Mucosa of gallbladder (tissue), 1 donor: ENCODE measurements around the gene NELL2. TPM values are rescaled to one million over a fixed set of nuclear protein-coding genes. Genes with fewer than 3 reads are reported as not detected.
"Not testable (repeated sequence)": the region's sequence is repeated elsewhere in the genome, so short reads cannot be mapped to it uniquely, and the experiment has no call there.

Experiments used
- DNase-seq: peaks from one replicate; pipeline ENCODE4 v3.0.0-alpha.2; 2020; ENCODE audit warnings: low spot score
- total RNA-seq: library from RNA; stranded (reverse); gene quantifications from one replicate; pipeline ENCODE4 v1.2.1, GENCODE V29; 2021
- donor health status: DM: no; HTN: no; CAD: no.

NELL2 gene
- 12.5 TPM for total RNA-seq

DNA sequence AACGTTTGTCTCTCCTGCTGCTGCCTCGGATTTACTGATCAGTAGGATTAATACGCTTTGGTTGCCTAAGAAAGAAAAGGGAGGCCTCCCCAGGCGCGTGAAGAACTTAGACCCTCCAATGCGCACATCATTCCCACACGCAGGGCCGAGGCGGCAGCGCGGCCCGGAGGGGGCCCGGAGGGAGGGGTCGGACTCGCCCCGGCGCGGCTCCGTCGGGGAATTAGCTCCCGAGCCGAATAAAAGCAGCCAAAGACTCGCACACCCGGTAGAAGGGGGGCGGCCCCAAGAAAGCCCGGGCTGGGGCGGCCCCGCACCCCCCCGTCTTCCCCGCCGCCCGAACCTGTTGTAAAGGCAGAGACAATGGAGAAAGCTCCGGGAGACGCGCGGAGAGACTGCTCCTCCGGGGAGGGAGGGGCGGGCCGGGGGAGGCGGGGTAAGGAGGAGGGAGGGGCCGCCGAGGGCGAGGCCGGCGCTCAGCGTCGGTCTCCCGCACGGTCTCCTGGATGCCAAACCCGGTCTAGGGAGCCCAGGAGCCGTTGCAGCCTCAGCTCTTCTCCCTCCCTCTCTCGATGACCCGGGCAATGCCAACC lies at the start of gene NELL2:
NELL2 (minus strand) TSS at position 362 of the 590 bp plus-strand sequence. CDS start 446 bp downstream, outside the sequence.
- DNase-seq, result peak; percentile 36

DNA sequence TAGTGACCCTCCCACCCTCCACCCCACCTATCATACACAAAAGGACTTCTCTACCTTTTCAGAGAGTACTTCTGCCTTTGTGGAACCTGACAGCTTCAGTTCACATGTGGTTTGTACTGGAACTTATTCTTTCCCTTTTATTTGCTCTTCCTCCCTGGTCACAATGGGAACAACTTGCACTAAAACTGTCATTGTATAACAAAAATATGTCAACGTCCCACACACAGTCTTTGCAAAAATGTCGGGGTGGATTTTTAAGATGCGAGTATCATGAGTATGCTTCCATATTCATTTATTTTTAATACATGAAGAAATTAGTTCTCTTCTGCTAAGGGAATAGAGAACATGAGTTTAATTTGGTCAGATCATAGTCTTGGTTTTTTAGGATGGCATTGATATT lies 45.6 kb upstream of the NELL2 start:
- no peak for DNase-seq

DNA sequence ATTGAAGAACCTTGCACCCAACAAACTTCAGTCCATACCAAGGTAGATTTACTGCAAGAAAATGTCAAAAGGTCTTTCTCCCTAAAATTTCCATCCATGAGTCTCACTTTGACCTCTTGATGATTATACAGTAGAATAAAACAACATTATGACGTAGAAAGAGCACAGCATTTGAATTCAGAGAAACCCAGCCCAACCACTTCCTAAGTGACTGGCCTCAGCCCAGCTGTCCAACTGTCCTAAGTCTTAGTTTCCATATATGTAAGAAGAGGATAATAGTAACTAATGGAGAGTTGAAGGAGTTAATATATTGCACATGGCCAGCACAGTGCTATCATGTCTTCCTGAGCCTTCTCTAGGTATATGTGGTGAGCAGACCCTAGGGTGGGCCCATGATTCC lies 41.0 kb upstream of the NELL2 start:
- no peak for DNase-seq

DNA sequence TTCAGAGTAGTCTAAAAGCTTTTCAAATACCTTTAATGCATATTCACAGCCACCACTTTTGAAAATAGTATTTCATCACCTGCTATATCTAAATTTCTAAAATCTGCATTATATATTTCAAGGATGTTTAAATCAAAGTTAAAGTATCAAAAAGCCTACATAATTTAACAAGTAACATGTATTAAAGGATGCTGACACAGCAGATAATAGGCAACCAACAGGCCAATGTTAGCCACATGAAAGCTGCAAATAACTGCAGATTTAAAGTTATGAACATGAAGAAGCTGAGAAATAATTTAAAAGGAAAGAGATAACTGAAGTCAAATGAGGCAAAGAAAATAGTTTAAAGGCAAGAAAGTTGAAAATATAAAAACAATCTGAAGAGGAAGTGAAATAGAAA lies 39.8 kb upstream of the NELL2 start:
- DNase-seq, result no peak

DNA sequence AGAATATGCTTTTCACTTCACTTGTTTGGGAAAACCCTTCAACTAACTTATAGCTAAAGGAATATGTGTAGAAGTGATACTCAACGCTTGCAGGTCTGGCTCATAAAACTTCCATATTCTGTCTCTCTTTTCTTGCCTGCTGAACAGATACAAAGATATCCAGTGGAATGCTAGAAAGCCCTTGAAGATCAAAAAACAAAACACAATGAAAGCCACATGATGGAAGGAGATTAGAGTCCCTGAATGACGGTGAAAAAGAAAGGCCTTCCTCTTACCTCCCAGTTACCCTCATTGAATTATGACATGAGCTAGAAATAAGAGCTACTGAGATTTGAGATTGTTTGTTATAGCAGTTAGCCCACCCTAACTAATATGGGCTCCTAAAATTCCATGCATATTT lies 28.2 kb upstream of the NELL2 start:
- DNase-seq, result no peak

DNA sequence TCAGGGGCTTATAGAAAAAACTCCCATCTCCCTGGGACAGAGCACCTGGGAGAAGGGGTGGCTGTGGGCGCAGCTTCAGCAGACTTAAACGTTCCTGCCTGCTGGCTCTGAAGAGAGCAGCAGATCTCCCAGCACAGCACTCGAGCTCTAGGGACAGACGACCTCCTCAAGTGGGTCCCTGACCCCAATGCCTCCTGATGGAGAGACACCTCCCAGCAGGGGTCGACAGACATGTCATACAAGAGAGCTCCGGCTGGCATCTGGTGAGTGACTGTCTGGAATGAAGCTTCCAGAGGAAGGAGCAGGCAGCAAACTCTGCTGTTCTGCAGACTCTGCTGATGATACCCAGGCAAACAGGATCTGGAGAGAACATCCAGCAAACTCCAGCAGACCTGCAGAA lies 22.0 kb upstream of the NELL2 start:
- DNase-seq, result not testable (repeated sequence)

DNA sequence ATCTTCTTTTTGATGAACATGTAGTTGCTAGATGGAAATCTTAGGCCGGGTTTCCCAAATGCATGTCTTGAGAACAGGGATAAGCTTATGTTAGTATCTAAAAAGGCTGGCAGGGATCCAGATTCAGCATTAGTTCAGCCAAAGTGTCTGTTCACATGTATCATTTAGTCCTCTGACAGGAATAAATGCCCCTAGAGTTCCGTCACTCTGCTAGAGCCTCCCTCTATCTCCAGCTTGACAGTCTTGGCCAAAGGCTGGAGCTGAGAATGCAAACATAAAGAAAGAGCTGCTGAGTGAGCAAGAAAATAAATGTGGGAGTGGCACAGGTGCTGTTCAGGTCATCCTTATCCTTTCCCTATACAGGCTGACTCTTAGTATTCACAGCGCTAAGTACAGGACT lies 13.8 kb upstream of the NELL2 start:
- DNase-seq, result no peak

DNA sequence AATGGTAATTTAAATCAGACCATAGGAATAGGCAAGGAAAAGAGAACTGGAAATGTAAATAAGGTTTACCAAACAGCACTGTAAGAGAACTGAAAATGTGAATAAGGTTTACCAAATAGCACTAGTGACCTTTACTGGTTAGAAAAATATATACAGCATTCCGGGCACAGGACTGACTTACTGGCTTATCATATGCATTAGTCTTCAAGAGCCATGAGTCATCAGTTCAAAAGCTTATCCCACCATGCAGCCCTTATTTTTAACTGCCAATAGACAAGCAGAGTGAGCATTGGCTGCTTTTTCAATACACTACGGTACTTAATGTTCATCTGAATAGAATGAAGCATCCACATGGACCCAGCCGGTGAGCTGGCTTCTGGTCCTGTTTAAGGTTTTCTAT lies 13.0 kb upstream of the NELL2 start:
- no peak for DNase-seq

DNA sequence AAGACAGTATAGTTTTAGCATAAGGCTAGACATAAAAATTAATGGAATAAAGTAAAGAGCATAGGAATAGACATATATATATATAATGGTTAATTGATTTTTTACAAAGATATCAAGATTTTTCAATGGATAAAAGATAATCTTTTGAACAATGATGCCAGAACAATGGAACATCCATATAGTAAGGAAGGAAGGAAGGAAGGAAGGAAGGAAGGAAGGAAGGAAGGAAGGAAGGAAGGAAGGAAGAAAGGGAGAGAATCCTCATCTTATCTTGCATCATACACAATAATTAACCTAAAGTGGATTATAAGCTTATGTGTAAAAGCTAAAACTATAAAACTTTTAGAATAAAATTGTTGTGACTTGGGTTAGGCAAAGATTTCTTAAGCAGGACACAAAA lies 9.8 kb upstream of the NELL2 start:
- DNase-seq, result no peak

DNA sequence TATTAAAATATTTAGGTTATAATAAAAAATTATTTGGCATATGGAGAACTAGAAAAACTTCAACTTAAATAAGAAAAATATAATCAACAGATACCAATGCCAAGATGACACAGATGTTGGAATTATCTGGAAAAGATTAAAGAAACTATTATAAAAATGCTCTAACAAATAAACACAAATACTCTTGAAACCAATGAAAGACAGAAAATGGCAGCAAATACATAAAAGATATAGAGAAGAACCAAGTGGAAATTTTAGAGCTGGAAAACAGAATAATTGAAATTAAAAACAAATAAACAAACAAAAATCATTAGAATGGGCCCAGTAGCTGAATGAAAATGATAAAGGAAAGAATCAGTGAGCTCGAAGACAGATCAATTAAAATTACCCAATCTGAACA lies 5.1 kb upstream of the NELL2 start:
- DNase-seq, result no peak

DNA sequence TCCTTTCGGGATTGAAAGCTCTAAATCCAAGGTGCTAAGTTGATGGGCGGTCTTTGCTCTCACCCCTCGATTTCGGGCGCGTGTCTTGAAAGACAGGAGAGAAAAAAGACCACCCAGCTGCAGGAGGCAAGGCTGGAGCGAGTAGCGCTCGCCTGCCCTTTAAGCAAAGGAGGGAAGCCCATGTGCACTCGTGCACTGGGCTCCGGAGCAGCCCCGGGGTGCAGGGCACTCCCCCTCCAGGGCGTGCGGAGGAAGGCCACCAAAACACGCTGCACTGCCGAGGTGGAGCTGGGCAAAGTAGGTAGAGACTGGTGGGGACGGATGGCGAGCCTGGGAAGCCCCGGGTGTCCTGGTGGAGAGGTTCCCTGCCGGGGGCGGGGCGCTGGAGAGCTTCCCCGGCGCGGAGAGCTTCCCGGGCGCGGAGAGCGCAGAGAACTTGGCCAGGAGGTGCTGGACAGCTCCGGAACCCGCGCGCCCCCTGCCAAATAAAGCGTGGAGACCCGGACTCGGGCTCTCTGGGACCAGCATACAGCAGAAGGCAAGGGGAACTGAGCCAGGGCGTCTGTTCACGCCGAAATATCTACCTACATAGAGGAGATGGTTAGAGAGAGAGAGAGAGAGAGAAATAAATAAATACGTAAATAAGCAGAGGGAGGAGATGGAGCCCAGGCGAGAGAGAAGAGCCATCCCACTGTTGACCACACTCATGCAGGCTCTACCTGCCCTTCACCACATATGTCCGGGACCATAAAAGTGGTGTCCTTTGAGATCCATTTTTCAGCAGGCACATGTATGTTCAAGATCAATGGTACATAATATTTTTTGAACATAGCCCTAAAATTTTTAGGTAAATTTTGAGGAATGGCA lies 662 bp upstream of the NELL2 start:
- no peak for DNase-seq

DNA sequence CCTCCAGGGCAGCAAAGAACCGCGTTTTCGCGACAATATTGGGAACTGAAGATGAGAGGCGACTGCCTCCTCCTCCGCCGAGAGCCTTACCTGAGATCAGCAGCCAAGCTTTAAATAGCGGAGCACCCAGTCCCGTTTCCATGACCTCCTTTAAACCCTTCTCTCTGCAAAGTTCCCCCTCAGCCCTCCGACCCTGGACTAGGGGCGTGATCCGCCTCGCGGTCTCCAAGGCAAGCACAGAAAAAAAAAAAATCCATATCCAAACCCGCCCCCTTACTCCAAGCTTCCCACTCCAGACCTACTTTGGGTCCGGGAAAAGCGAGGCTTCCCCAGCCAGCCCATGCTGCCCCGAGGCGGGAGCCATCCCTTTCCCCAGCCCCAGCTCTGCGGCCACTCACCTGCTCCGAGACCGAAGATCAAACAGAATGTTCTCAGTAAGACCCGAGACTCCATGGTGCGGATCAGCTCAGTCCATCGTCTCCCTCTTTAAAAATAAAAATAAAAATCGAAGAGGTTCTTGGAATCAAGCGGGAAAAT lies 630 bp downstream of the NELL2 start:
- no peak for DNase-seq

DNA sequence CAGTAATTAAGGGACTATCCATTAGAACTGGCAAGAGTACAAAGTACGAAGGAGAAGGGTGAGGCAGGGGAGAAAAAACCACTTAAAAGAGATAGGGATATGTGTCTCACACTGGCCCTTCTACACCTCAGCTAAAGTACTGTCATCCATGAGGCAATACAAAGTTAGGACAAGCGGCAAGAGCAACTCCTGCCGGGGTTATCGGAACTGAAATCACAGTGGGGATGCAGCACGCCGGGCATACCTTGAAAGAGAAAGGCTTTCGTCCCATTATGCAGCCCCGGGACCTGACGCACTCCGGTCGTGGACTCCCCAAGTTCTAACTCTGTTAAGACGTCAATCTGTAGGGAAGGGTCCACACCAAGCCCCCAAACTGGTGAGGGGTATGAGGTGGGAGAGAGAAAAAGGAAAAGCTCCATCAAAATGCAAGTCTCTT lies 1.1 kb downstream of the NELL2 start:
- DNase-seq, result no peak

DNA sequence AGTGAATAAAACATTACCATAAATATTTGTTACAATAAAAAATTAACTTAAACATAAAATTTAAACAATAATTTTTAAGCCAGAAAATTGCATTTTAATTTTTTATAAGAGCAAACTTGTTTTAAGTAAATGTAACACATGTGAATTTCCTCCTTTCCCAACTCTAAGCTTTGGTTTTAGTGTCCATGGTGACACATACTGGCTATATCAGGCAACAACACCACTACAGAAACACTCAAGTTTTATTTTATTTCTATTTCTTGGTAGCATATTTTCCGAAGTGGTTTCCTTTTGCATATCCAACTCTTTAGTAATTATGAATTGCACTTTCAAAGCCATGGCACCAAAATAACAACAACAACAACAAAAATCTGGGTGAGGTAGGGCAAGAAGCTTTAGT lies 2.2 kb downstream of the NELL2 start:
- no peak for DNase-seq

DNA sequence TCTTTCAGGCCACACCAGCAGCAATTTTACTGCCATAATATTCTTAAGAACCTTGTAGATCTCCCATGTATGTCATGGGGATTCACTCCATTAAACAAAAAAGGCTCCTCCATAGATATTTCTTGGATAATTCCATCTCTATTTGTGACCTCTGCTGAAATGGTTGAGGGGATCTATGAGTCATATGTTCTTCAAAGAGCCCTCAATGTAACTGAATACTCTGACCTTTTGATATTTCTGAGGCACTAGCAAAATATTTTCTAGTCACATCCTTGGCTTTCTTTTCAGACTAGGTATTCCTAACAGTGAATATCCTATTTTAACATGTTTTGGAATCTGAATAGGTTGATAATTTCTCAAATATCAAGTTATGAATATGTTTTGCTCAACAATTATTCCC lies 6.6 kb downstream of the NELL2 start:
- no peak for DNase-seq

DNA sequence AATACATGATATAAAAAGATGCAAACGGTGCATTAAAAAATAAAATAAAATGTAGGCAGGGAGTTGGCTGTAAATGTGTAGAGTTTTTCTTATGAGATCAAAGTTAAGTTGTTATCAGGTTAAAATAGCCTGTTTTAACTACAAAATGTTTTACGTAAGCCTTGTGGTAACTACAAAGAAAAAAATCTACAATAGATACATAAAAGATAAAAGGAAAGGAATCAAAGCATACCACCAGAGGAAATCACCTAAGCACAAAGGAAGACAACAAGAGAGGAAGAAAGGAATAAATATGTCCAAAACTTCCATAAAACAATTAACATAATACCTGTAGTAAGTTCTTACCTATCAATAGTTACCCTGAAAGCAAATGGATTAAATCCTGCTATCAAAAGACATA lies 12.2 kb downstream of the NELL2 start:
- no peak for DNase-seq

DNA sequence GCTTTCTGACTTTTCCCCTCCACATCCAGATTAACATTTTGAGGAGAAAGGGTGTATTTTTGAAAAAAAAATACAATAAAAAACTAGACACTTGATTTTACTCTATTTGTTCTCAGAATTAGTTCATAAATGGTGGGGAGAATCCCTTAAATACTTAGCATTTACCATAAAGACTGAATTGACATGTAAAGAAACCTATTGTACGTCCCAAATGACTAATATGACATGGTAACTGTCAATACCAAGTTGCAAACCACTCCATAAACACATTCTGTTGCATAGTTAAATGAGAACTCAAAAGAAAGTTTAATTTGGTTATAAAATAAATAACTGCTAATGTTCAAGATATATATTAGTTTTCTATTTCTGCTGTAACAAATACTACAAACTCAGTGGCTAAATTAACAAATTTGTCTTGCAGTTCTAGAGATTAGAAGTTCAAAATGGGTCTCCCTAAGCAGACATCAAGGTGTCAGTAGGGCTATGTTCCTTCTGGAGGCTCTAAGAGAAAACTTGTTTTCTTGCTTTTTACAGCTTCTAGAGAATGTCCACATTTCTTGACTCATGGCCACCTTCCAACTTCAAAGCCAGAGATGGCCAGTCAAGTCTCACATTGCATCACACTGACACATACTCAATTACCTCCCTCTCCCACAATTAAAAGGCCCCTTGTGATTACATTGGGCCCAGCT lies 16.0 kb downstream of the NELL2 start:
- no peak for DNase-seq

DNA sequence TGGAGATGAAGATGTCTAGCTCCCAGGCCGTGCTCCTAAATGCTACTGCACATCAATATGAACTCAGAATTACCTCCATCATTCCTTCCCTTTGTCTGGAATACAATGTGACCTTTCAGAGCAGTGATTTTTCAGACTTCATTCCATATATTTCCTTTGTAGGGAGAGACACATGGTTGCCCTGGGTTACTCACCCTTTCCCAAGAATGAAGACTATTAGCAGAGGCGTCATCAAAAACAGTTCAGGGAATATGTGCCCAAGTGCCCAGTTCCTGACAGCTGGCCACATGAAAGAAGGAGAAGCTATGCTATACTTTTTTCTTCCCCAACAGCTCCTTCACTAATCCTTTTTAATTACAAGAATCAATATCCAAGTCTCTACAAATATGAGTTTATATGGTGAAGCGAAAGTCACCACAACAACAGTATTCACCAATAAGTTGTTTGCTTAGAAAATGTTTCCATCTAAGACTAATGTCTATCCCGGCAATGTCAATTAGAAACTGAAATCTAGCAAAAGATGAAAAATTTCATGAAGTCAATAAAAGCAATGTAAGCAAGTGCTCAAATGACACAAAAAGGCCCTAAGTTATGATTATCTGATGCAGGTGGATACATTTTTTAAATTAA lies 17.8 kb downstream of the NELL2 start:
- no peak for DNase-seq

DNA sequence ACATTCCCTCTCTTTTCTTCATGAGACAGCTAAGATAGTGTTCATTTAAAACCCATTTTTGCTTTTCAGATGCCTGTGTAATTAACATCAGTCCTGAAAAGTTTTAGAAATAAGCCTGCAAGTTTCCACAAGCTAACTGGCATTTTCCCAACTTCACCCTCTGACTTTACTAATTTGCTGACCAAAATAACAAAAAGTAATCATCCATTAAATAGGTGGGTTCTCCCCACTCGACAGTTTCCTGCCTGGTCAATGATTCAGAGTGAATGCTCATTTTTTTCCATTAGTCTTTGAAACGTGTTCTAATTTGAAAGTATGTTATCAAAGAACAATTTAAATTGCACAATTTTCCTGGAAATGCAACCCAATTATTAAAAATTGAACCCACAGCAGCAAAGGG lies 23.6 kb downstream of the NELL2 start:
- no peak for DNase-seq

DNA sequence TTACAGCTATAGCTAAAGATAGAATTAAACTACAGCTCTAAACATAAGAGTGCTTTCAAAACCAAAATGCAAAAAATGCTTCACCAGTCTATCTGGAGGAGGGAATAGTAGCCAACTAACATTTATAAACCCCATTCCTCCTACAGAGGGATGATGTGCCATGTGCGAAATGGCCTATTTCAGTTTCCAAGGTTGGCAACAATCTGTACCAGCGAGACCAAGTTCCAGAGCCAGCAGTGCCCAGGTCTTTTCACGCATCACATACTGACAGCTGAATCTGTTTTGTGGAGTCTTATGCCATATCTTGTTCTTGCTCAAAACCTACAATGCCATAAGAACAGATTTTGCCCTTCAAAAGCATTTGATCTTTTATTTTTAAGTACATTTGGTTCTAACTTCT lies 24.5 kb downstream of the NELL2 start:
- no peak for DNase-seq

DNA sequence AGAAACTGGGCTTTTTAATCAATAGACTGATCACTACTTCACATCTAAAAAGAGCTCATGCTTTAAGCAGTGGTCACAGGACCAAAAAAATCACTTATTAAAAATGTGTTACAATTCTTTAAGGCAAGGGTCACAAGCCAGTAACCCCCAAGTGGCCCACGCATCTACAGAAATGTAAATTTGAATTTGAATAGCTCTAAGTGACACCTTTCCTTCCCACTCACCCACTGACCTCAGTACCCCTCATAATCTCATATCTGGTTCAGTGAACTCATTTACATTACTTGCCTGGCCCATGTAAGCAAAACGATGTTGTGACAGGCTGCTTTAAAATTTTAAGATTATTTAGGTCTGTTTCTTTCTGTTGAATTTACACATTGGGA lies 27.4 kb downstream of the NELL2 start:
- DNase-seq, result no peak
